ENCODE measurements around the gene NAP1L4. TPM values are rescaled to one million over a fixed set of nuclear protein-coding genes. Genes with fewer than 3 reads are reported as not detected.
"Not testable (repeated sequence)": the region's sequence is repeated elsewhere in the genome, so short reads cannot be mapped to it uniquely, and the experiment has no call there.

The NAP1L4 gene
- total RNA-seq, 1 donor from 2014 or later = 301 TPM

DNA sequence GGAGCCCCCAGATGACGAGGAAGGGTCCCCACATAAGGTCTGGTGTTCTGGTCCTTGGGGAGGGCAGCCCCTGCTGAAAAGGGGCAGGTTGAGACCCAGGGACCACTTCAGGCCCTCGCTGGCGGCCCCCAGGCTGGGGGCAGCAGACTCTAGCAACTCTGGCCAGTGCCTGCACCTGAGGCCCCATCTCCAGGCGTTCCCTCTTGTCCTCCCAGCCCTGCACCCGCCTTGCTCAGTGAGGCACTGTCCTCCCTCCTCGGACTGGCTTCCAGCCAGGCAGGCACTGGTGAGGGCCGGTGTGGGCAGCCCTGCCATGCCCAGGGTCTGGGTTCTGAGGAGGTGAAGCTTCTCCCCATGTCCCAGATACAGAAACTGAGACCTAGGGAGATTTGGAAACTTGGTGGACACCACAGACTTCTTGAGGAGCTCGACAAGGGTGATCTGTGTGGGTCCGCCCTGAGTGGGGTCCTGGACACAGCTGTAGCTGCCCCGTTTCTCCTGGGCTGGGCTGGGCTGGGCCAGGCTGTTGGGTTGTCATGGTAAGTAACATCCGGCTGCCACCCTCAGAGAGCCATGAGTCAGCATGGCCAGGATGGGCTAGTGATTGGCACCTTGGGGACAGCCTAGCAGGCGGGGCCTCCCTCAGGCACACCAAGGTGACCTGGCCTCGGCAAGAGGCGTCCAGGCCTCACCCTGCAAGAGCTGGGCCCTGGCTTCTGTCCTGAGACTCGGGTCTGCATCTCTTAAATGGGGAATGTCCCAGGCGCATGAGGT, 51.8 kb downstream of the NAP1L4 start:
- intact Hi-C loops (cut with micrococcal nuclease) = no loop called here

GRCh38 chr11:2938458-2939418, 53.4 kb downstream of the NAP1L4 start:
- intact Hi-C loops (cut with micrococcal nuclease) = not testable (repeated sequence)

DNA sequence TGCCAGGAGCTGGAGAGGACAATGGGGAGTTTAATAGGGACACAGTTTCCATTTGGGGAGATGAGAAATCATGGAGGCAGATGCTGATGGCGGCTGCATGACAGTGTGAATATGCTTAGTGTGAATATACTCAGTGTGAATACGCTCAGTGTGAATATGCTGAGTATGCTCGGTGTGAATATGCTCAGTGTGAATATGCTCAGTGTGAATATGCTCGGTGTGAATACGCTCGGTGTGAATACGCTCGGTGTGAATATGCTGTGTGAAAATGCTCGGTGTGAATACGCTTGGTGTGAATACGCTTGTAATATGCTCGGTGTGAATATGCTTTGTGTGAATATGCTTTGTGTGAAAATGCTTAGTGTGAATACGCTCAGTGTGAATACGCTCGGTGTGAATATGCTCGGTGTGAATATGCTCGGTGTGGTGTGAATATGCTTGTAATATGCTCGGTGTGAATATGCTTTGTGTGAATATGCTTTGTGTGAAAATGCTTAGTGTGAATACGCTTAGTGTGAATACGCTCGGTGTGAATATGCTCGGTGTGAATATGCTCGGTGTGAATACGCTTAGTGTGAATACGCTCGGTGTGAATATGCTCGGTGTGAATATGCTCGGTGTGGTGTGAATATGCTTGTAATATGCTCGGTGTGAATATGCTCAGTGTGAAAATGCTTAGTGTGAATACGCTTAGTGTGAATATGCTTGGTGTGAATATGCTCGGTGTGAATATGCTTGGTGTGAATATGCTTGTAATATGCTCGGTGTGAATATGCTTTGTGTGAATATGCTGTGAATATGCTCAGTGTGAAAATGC, 54.3 kb downstream of the NAP1L4 start:
- intact Hi-C loops (cut with micrococcal nuclease) = not testable (repeated sequence)

DNA sequence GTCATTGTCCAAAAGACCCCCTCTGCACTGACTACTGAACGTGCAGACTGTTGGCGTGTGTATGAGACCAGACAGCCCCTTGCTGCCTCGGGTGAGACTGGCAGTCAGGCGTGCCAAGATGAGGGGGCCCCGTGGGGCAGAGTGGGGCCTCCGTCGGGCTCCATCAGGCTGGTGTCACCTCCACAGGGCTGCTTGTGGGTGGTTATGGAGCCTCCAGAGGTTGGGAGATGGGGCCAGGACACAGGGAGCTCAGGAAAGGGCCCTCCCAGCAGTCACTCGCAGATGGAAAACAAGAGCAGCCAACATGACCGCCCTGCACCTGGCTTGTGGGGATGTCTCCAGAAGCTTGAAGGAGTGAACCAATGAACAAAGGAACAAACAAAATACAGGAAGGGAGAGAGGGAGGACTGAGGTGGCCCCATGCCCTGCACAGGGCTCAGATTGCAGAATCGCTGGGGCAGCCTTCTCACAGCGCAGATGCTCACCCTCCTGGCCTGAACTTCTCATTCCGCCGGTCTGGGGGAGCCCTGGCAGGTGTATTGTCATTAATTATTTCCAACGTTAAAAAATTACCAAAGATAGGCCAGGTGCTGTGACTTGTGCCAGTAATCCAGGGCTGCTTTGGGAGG, 57.4 kb downstream of the NAP1L4 start:
- intact Hi-C loops (cut with micrococcal nuclease) = no loop called here

GRCh38 chr11:2934021-2934550, 58.0 kb downstream of the NAP1L4 start:
- intact Hi-C loops (cut with micrococcal nuclease) = no loop called here

- intact Hi-C loops (cut with micrococcal nuclease) = no loop called here
These were observed 58.6 kb downstream of the NAP1L4 start for GRCh38 chr11:2933375-2934020.

DNA sequence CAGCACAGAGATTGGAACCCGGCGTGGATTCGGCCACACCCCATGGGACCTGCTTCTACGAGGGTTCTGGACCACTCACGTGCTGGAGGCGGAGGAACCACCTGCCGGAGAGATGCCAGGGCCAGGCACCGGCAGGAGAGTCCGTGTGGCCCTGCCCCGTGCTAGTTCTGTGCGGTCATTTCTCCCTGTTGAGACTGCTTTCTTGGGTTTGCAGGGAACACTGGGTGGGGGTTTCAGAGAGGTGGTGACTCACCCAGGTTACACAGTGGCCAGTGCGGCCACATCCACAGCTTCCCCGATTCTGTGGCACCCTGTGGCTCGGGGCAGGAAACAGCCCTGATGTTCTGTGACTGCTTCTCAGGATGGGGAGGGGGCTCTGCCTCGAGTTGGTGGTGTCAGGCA, 59.3 kb downstream of the NAP1L4 start:
- intact Hi-C loops (cut with micrococcal nuclease) = no loop called here

- intact Hi-C loops (cut with micrococcal nuclease) = no loop called here
These were observed 60.1 kb downstream of the NAP1L4 start for GRCh38 chr11:2931771-2932738.

- intact Hi-C loops (cut with micrococcal nuclease) = no loop called here
These were observed 60.7 kb downstream of the NAP1L4 start for GRCh38 chr11:2931420-2931746.

GRCh38 chr11:2930704-2931419, 61.3 kb downstream of the NAP1L4 start:
- intact Hi-C loops (cut with micrococcal nuclease) = loop anchor here (1.0 kb wide), 1 partner anchor 399 kb away; no protein-coding TSS in a partner anchor

DNA sequence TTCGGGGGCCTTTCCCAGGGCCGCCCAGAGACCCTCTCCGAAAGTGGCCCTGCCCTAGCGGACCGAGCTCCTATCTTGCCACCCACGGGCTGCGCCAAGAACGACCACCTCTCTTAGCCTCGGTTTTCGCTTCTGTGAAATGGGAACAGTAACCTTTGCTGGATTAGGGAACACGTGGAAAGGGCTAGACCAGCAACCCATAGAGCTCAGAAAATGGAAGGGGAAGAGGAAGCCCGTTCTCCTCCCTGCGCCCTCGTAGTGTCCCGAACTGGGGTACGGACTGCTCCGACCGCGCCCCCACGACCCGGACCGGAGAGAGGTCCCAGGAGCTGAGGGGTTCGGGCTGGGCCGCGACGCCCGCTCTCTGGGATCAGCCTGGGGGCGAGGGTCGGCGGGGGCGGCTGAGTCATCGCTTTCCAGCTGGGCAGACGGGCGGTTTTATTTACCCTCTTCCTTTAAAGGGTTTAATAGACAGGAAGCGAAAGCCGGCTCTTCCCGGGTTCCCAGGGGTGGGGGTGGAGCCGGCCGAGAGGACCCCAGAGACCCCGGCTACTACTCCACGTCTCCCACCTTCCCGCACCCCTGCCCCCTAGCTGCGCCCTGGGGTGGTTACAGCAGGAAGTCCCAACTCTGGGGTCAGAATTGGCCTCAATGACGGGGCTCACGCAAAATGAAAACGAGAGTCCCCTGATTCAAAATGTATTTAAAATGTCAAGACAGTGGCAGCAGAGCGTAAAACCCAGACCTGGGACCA, 62.0 kb downstream of the NAP1L4 start:
- intact Hi-C loops (cut with micrococcal nuclease) = loop anchor here (1.0 to 2.0 kb wide), 4 partner anchors 28 to 398 kb away; a partner anchor contains a TSS

GRCh38 chr11:2929531-2929949, 62.6 kb downstream of the NAP1L4 start:
- intact Hi-C loops (cut with micrococcal nuclease) = loop anchor here (1.0 to 2.0 kb wide), 3 partner anchors 27 to 61 kb away; a partner anchor contains a TSS

DNA sequence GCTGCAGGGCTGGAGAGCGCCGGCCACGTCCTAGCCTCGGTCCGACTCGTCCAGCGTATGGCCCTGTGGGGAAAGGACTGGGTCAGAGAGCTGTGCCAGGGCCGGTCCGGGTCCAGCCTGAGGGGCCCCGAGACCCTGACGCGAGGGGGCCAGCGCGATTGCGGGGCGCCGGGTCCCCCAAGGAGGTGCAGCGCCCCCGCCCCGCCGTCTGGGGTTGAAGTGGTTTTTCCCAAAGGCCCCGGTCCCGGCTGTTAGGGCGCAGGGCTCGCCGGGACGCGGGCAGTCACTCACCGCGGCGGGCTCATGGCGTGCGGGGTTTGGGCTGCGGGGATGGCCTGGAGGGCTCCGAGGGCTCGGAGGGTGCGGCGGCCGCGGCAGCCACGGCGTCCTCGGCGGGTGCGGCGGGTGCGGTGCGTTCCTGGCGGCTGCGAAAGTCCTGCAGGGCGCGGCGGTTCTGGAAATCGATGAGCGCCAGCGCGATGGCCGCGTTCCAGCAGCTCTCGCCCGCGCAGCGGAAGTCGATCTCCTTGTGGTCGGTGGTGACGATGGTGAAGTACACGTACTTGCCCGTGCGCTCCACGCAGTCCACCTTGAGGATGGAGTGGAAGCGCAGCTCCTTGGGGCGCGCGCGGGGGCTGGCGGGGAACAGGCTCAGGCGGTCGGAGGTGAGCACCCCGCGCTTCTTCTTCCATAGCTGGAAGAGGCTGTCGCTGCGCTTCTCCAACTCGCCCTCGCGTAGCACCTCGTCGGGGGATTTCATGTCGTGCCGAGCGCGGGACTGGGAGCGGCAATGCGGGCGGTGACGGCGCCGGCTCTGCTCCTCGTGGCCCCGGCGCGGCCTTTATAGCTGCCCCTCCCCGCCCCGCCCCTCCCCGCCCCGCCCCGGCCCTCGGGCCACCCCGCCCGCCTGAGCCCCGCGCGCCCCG, 63.3 kb downstream of the NAP1L4 start, which contains the start of gene PHLDA2:
PHLDA2 (minus strand) TSS at position 816 of the 926 bp plus-strand sequence; CDS start at position 760, 56 bp downstream.
- intact Hi-C loops (cut with micrococcal nuclease) = loop anchor here (1.0 to 2.0 kb wide), 3 partner anchors 27 to 62 kb away; a partner anchor contains a TSS

- intact Hi-C loops (cut with micrococcal nuclease) = loop anchor here (2.0 kb wide), 2 partner anchors 35 to 63 kb away; no protein-coding TSS in a partner anchor
These were observed 64.1 kb downstream of the NAP1L4 start for GRCh38 chr11:2927851-2928604.

DNA sequence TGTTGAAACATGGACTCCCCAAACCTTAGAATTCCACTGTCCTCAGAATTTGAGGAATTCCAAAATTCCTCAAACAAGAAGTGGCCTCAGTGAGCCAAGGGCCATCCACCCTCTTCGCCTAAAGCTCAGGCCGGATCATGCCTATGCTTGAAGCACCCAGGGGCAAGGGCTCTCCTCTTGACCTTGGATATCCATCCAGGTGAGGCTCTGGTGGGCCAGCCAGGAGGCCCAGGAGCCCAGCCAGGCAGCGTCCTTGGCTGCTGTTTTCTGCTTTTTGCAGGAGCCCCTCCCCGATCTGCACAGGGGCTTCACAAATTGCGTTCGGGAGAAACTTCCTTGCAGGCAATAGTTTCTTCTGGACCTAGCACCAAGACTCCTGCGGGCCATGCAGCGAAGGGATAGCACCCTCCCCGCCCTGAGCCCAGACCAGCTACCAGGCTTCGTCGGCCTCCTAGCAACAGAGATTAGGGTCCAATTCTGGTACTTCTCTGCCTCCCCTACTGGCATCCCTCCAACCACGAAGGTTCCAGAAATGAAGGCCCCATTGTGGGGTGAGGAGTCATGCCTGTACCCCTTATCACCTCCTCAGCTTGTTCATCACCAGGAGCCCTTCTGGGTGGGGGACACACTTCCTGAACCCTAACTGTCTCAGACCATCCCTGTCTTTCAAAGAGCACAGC, 64.9 kb downstream of the NAP1L4 start:
- intact Hi-C loops (cut with micrococcal nuclease) = no loop called here

All from T-helper 1 cell treated with Interleukin-12 subunit alpha and Interleukin-12 subunit beta and Interleukin-4 antibody, amounts not matched to agents 30 ng/mL and 1 ng/mL, for 36 hours (primary cell).